ENCODE data around the gene CADPS.

The CADPS gene

GRCh38 chr3:62622553-62623174, 252.6 kb downstream of the CADPS start:
- peak; percentile 10 for DNase-seq

GRCh38 chr3:62621925-62622324, 253.3 kb downstream of the CADPS start:
- no peak for DNase-seq

GRCh38 chr3:62621176-62621575, 254.0 kb downstream of the CADPS start:
- no peak for DNase-seq

GRCh38 chr3:62615258-62615849, 259.9 kb downstream of the CADPS start:
- DNase-seq: no peak

GRCh38 chr3:62614527-62614926, 260.7 kb downstream of the CADPS start:
- DNase-seq: no peak

- no peak for DNase-seq
Observed at GRCh38 chr3:62611541-62612240, 263.5 kb downstream of the CADPS start.

- no peak for DNase-seq
Observed at GRCh38 chr3:62607287-62608029, 267.8 kb downstream of the CADPS start.

GRCh38 chr3:62605413-62606068, 269.7 kb downstream of the CADPS start:
- no peak for DNase-seq

GRCh38 chr3:62604751-62605351, 270.4 kb downstream of the CADPS start:
- DNase-seq: no peak

- no peak for DNase-seq
Observed at GRCh38 chr3:62604298-62604697, 270.9 kb downstream of the CADPS start.

GRCh38 chr3:62602987-62603386, 272.2 kb downstream of the CADPS start:
- DNase-seq: no peak

- no peak for DNase-seq
Observed at GRCh38 chr3:62602129-62602770, 273.0 kb downstream of the CADPS start.

- no peak for DNase-seq
Observed at GRCh38 chr3:62601238-62602070, 273.8 kb downstream of the CADPS start.

GRCh38 chr3:62600033-62600432, 275.2 kb downstream of the CADPS start:
- DNase-seq: no peak

- DNase-seq: no peak
Observed at GRCh38 chr3:62597491-62597890, 277.7 kb downstream of the CADPS start.

GRCh38 chr3:62592408-62592807, 282.8 kb downstream of the CADPS start:
- no peak for DNase-seq

- DNase-seq: no peak
Observed at GRCh38 chr3:62589078-62589477, 286.1 kb downstream of the CADPS start.

- DNase-seq: no peak
Observed at GRCh38 chr3:62587579-62588031, 287.6 kb downstream of the CADPS start.

GRCh38 chr3:62587169-62587568, 288.0 kb downstream of the CADPS start:
- DNase-seq: no peak

- no peak for DNase-seq
Observed at GRCh38 chr3:62586356-62586755, 288.9 kb downstream of the CADPS start.

GRCh38 chr3:62585861-62586260, 289.4 kb downstream of the CADPS start:
- no peak for DNase-seq
